ENCODE results near the gene DDX5. TPM values are rescaled to one million over a fixed set of nuclear protein-coding genes. Genes with fewer than 3 reads are reported as not detected.
A peak's percentile ranks its signal among the peaks of the same experiment; 100 is the strongest.

Gene DDX5
- total and polyA plus RNA-seq, 2 of the 13 experiments (the other 11 are each of a cell fraction or from before 2014, with no cell fraction given): 503 to 684 TPM

- TF ChIP-seq RELA (CRISPR knock-in tag; IDR thresholded peaks at IDR 0.05): 0 out of 2 replicates have a peak, but pooled peaks have one; percentile 28
- TF ChIP-seq ZNF7 (CRISPR knock-in tag; IDR thresholded peaks at IDR 0.05): no peak
- no peak for TF ChIP-seq TMF1 (CRISPR knock-in tag; IDR thresholded peaks at IDR 0.05; ENCODE audit: low read depth)
- peak; percentile 40 for TF ChIP-seq ZNF558 (CRISPR knock-in tag; IDR thresholded peaks at IDR 0.05; ENCODE audit: borderline replicate concordance)
- peak; percentile 75; the same call in 1 of the 2 replicates for TF ChIP-seq ZNF780A (CRISPR knock-in tag; IDR thresholded peaks at IDR 0.05)
- no peak; the same call in 1 of the 2 replicates for TF ChIP-seq JDP2 (CRISPR knock-in tag; IDR thresholded peaks at IDR 0.05; ENCODE audit: borderline replicate concordance)
- TF ChIP-seq ZFYVE20 (CRISPR knock-in tag; IDR thresholded peaks at IDR 0.05; ENCODE audit: borderline replicate concordance, low read depth): 0 out of 2 replicates have a peak, but pooled peaks have one; percentile 56
- TF ChIP-seq ZMAT3 (CRISPR knock-in tag; conservative IDR thresholded peaks at IDR 0.05): no peak
- TF ChIP-seq DMTF1 (CRISPR knock-in tag; IDR thresholded peaks at IDR 0.05): no peak
- TF ChIP-seq JUNB (CRISPR knock-in tag; IDR thresholded peaks at IDR 0.05; ENCODE audit: borderline replicate concordance): no peak
- TF ChIP-seq, protein P1, sequence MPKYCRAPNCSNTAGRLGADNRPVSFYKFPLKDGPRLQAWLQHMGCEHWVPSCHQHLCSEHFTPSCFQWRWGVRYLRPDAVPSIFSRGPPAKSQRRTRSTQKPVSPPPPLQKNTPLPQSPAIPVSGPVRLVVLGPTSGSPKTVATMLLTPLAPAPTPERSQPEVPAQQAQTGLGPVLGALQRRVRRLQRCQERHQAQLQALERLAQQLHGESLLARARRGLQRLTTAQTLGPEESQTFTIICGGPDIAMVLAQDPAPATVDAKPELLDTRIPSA (CRISPR knock-in tag; IDR thresholded peaks at IDR 0.05; ENCODE audit: borderline replicate concordance): no peak
- no peak for TF ChIP-seq ZNF589 (CRISPR knock-in tag; conservative IDR thresholded peaks at IDR 0.05)
- no peak for TF ChIP-seq KLF9 (CRISPR knock-in tag; IDR thresholded peaks at IDR 0.05; ENCODE audit: low read depth)
- peak; percentile 55 for TF ChIP-seq ETV5 (CRISPR knock-in tag; IDR thresholded peaks at IDR 0.05; ENCODE audit: borderline replicate concordance)
- TF ChIP-seq ZZZ3 (CRISPR knock-in tag; IDR thresholded peaks at IDR 0.05; ENCODE audit: borderline replicate concordance): peak; percentile 16; the same call in 1 of the 2 replicates
- no peak for TF ChIP-seq ZSCAN29 (CRISPR knock-in tag; conservative IDR thresholded peaks at IDR 0.05)
- TF ChIP-seq YEATS2 (CRISPR knock-in tag; IDR thresholded peaks at IDR 0.05; ENCODE audit: borderline replicate concordance): no peak; the same call in none of the 2 replicates
- TF ChIP-seq ZNF713 (CRISPR knock-in tag; IDR thresholded peaks at IDR 0.05): 0 out of 2 replicates have a peak, but pooled peaks have one; percentile 71
- TF ChIP-seq NR2F6 (IDR thresholded peaks at IDR 0.05): no peak
- 0 out of 2 replicates have a peak, but pooled peaks have one; percentile 53 for TF ChIP-seq NR2F6 (CRISPR knock-in tag; IDR thresholded peaks at IDR 0.05)
- TF ChIP-seq E2F2 (CRISPR knock-in tag; IDR thresholded peaks at IDR 0.05; ENCODE audit: borderline replicate concordance): no peak
- peak; percentile 98 for TF ChIP-seq GTF2F1 (IDR thresholded peaks at IDR 0.05; ENCODE audit: low read length)
- TF ChIP-seq CENPBD1 (CRISPR knock-in tag; IDR thresholded peaks at IDR 0.05; ENCODE audit: borderline replicate concordance, low read depth): peak; percentile 44; the same call in 1 of the 2 replicates
These were observed at the start of gene DDX5 (continued) for GRCh38 chr17:64506201-64506575.

All from HepG2 (cell line).